NCI-H1417 treated with DMSO at 0.1 percent for 48 hours (cell line): ENCODE results near the gene RAF1.
"Not testable (repeated sequence)": the region's sequence is repeated elsewhere in the genome, so short reads cannot be mapped to it uniquely, and the experiment has no call there.

ENCODE experiments used
- DNase-seq: peaks from one replicate; lab custom pipeline; 2025; lab: John Stamatoyannopoulos, UW

Gene RAF1

DNA sequence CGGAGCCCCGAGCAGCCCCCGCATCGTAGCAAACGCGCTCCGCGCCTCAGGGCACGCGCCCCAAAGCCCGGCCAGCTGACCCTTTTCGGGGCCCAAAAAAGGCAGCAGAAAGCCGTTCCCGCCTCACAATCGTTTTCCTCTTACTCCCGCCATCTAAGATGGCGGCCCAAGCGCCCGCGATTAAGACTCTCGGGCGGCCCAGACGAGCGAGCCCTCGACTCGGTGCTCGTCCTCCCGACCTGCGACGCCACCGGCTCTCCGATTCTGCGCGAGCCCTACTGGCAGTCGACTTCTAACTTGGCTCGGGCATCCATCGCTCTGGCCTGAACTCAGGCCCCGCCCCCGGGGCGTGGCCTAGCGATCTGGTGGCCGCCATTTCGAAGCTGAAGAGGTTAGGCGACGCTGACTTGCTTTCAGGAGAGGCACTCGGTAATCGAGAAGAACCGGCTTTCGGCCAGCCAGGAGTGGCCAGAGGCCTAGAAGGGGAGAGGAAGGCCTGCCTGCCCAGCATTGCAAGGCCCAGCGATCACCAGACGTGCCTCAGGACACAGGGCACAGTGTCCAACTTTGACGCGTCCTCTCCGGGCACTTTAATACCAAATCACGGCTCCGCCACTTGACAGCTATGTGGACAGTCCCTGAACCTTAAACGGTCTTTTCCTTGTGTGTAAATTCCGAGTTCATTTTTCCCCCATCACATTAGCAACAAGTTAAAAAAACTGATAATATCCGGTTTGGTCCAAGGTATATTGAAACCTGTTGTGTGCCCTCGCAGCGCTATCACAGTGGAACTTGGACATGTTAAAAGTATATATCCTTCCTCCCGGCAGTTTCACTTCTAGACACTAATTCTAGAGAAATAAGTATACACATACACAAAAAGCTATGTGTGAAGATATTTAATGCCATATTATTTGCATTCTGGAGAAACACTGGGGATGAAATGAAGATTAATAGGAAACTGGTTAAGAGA is at the start of gene RAF1:
Gene RAF1 (minus strand): TSS at position 182 of the 973 bp plus-strand sequence. CDS start 45,396 bp downstream, outside the sequence.
- peak; percentile 78 for DNase-seq

DNA sequence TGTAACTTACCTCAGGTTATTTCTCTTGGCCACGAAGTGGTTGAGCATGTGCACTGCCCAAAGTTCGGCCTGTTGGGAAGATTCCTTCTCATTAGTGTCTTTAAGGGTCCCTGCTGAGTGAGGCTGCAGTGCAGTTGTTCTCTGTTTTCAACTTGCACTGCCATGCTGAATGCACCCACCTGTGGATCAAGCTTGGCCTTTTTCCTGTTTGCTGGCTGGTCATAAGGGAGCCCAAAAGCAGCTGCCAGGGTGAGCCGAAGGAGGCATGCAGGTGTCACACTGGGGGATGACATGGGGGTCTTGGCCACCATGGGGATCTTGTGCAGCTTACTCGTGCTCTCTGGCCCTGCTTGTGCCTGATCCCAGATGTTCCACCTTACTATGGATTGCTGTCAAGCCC is 46.1 kb upstream of the RAF1 start:
- no peak for DNase-seq

DNA sequence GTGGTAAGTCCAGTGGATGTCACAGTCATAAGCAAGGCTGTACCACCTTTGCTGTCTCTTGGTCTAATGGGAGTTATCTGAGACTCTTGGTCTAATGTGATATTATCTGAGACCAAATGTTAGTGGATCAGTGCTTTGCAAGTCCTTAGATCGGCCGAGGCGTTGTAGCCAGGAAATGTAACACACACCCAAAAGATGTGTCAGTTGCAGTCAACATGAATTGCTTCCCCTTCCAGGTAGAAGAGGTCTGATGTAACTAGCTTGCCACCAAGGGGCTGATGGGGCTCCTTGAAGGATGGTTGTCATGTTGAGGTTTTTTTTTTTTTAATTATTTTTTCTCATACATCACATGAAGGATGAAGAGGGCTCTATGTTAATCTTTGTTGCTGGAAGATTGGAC is 45.4 kb upstream of the RAF1 start:
- no peak for DNase-seq

DNA sequence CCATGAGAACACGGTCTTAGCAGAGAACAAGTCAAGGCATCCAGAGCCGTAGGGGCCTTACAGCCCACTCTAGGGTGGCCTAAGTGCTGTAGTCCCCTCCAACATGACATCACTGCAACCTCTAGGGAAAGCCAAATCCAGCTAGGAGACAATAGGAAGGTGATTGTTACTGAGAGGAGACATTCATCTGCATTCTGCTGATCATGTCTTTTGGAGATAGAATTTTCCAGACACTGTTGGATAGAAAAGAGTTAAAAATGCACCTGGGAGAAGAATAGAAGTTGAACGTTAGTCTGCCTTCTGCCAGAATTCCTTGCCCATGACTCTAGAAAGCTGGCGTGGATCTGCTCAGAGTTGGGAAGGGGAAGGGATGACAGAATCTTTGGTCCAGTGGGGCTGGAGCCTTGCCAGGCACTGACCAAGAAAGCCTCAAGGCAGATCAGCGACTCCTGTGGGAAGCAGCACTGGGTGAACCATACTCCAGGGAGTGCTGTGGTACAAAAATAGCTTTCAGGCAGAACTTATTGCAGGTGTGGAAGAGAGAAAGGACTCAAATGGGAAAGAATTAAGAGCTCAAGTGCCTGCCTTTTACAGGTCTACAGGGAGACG is 44.8 kb upstream of the RAF1 start:
- DNase-seq, result no peak

DNA sequence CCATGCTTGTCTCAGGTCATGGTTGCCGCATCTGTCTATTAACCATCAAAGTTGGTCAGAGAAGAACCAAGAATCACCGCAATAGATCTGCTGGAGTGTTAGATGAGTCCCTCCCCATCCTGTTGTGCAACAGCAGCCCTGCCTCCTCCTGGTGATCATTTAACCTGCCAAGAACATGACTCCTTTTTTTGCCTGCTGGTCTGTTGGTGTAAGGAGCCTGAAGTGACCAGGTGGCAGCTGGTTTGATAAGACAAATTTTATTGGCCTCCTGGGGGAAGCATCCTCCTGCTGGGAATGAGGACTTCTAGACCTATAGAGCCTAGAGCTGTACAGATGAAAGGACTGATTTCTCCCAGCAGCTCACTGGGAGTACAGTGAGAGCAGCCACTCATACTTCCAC is 43.5 kb upstream of the RAF1 start:
- no peak for DNase-seq

DNA sequence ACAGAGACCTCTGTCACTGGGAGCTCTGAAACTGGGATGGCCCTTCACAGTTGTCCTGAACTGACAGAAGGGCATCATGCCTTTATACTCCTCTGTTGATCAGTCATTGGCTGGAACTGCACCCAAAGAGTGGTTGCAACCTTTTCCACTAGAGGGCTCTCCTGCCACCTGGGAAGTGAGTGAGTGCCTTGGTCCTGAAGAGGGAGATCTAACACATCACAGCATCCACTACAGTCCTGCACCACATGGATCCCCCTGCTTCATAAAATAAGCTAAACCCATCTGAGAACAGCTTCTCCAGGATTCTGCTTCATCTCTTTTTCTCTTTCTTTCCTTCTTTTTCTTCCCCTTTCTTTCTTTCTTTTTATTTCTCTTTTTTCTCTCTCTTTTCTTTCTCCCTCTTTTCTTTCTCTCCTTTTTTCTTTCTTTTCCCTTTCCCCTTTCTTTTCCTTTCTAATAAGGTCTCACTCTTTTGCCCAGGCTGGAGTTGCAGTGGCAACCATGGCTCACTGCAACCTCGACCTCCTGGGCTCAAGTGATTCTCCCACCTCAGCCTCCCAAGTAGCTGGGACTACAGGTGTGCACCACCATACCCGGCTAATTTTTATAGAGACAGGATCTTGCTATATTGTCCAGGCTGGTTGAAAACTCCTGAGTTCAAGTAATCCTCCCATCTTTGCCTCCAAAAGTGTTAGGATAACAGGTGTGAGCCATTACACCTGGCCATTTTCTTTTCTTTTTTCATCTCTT is 42.8 kb upstream of the RAF1 start:
- no peak for DNase-seq

DNA sequence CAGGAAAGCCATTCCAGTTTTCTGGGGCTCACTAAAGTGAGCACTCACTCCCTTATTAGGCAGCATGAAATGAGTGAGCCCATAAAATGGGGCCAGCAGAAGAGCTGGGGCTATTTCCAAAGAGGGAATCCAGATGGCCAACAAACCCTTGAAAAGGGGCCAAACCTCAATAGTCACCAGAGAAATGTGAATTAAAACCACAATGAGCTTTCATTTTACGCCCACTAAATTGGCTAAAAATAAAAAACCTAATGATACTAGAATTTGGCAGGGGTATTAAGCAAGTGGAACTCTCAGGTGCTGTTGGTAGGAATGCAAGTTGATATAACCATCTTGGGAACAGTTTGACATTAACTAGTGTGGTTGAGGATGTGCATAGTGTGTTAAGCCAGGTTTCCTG is 42.1 kb upstream of the RAF1 start:
- DNase-seq, result no peak

DNA sequence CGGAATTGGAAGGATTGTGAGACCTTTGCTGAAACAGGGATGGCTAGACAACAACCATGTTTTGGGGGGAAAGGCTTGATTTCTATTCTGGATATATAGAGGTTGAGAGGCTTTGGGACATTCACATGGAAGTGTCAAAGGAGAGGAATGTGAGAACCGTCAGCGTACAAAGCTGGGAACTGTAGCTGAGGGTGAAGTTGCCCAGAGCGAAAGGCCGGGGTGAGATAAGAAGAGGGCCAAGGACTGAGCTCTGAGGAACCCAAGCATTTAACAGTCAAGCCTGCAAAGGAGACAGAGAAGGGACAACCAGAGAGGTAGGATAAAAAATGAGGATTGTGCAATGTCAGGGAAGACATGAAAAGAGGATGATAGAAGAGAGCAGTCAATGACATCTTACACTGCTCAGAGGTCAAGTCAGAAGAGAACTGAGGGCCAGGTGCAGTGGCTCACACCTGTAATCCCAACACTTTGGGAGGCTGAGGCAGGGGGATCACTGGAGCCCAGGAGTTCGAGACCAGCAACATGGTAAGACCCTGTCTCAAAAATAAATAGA is 41.5 kb upstream of the RAF1 start:
- no peak for DNase-seq

DNA sequence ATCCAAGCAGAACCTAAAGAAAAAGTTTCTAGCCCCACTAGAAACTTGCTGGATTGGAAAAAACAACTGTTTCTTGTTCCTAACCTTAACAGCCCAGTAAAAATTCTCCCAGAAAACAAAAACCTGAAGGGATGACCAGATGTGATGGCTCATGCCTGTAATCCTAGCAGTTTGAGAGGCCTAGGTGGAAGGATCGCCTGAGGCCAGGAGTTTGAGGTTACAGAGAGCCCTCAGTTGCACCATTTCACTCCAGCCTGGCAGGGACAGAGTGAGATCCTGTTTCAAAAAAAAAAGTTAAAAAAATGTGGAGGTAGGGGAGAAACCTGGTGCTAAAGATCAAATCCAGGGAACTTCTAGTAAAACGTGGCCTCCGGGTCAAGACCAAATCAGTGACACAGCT is 38.6 kb upstream of the RAF1 start:
- DNase-seq, result no peak

DNA sequence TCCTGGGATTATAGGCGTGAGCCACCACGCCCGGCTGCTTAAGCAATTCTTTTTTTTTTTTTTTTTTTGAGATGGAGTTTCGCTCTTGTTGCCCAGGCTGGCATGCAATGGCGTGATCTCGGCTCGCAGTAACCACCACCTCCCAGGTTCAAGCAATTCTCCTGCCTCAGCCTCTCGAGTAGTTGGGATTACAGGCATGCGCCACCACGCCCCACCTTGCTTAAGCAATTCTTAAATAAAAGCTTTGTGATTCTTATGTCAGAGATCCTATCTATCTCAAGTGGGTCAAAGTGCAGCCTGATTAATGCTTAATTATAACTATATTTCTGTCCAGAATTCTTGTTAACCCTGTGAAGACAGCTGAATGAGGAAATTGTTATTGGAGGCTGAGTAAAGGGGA is 37.7 kb upstream of the RAF1 start:
- not testable (repeated sequence) for DNase-seq

DNA sequence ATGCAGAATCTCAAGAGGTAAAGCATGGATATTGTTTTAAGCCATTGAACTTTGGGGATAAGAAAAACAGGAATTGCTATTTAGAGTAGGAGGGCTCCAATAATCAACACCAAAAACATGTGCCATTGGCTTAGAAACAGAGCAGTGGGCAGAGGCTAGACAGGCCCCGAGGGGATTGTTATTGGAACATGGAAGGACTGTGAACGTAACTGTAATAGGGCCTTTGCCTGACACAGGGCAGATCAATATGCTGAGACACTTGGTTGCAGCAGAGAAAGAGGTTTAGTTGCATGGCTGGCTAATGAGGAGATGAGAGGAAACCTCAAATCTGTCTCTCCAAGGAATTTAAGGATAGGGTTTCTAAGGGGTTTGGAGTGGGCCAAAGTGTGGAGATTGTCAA is 36.9 kb upstream of the RAF1 start:
- no peak for DNase-seq

DNA sequence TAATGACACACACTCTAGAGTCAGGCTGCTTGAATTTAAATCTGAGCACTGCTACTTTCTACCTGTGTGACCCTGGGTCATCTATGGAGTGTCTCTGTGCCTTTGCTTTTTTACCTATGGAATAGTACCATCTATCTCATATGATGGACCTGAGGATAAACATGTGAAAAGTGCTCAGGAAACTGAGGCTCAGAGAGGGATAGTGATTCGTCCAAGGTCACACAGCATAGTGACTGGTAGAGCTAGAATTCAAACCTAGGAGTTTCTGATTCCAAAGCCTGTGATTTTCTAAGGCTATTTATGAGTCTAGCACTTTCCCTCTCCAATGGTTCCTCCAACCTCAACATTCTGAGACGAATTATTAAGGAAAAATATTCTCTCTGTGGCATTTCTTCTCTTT is 32.0 kb upstream of the RAF1 start:
- no peak for DNase-seq

DNA sequence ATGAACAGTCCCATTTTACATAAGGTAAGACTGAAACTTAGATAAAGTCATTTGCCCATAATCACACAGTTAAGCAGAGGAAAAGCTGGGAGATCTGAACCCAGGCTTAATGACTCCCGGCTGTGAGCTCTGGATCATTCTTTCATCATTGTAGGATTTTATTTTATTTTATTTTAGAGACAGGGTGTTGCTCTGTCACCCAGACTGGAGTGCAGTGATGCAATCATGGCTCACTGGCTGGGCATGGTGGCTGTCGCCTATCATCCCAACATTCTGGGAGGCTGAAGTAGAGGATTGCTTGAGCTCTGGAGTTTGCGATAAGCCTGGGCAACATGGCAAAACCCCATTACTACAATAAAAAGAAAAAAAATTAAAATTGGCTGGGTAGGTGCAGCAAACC is 31.2 kb upstream of the RAF1 start:
- DNase-seq, result no peak

DNA sequence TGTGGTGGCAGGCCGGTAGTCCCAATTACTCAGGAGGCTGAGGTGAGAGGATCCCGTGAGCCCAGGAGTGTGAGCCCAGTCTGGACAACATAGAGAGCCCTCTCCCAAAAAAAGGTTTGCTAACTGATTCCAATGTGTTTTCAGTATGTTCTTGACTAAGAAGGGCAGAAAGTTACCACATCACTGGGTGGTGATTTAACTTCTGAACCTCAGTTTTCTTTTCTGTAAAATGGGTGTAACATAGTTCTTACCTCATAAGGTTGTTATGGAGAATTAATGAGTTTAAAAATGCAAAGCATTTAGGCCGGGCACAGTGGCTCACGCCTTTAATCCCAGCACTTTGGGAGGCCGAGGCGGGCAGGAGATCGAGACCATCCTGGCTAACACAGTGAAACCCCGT is 28.5 kb upstream of the RAF1 start:
- DNase-seq, result no peak

DNA sequence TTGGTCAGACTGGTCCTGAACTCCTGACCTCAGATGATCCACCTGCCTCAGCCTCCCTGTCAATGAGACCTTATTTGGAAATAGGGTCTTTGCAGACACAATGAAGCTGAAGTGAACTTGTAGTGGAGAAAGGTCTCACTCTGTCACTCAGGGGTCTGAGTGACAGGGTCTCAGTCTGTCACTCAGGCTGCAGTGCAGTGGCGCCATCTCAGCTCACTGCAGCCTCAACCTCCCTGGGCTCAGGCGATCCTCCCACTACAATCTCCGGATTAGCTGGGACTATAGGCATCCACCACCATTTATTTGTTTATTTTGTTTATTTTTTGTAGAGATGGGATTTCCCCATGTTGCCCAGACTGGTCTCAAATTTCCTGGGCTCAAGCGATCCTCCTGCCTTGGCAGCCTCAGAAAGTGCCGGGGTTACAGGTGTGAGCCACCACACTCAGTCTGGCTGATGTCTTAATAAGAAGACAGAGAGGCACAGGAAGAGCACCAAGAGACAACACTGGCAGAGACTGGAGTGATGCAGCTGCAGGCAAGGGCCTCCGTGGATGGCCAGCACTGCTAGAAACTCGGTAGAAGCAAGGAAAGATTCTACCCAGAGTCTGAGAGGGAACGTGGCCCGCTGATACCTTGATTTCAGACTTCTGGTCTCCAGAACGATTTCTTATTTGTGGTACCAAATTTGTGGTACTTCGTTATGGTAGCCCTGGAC is 26.2 kb upstream of the RAF1 start:
- no peak for DNase-seq

DNA sequence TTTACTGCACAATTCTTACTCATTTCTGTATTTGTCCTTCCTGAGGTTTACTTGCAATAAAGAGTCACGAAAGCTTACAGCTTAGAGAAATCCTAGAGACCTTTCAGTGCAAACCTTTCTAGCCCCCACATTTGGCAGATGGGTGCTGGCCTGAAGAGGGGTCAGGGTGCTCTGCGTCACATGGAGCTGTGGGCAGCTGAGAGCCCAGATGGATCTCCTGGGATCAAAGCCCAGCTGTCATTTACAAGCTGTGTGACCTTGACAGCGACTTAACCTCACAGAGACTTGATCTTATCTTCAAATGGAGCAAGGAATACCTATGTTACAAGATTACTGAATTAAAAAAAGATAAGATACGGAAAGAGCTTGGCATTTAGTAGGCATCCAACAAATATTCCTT is 24.0 kb upstream of the RAF1 start:
- DNase-seq, result no peak

DNA sequence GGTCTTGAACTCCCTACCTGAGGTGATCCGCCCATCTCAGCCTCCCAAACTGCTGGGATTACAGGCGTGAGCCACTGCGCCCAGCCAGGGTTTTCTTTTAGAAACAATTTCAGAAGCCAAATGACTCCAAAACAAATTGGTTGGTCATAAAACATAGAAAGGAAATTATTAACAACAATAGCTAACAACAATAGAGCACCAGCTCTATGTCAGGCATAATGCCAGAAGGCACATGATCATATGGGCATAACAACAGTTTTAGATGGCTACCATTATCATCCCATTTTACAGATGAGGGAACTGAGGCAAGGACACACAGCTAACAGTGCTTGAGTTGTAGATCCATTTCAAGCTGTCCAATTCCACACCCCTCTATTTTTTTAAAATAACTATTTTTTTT is 22.2 kb upstream of the RAF1 start:
- DNase-seq, result no peak

DNA sequence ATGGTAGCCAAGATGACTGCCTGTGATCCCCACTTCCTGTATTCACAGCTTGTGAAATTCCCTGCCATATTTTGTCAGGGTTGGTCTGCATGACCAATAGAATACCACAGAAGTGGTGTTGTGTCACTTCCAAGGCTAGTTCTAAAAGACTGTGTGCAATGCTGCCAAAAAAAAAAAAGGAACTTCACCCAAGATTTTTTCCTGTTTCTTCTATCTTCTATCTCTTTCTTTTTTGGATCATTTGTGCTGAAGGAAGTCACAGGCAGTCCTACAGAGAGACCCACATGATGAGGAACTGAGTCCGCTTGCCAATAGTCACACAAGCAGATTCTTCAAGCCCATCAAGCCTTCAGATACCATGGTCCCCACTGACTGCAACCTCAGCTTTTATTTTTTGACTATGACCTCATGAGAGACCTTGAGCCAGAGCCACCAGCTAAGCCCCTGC is 18.1 kb upstream of the RAF1 start:
- DNase-seq, result no peak

DNA sequence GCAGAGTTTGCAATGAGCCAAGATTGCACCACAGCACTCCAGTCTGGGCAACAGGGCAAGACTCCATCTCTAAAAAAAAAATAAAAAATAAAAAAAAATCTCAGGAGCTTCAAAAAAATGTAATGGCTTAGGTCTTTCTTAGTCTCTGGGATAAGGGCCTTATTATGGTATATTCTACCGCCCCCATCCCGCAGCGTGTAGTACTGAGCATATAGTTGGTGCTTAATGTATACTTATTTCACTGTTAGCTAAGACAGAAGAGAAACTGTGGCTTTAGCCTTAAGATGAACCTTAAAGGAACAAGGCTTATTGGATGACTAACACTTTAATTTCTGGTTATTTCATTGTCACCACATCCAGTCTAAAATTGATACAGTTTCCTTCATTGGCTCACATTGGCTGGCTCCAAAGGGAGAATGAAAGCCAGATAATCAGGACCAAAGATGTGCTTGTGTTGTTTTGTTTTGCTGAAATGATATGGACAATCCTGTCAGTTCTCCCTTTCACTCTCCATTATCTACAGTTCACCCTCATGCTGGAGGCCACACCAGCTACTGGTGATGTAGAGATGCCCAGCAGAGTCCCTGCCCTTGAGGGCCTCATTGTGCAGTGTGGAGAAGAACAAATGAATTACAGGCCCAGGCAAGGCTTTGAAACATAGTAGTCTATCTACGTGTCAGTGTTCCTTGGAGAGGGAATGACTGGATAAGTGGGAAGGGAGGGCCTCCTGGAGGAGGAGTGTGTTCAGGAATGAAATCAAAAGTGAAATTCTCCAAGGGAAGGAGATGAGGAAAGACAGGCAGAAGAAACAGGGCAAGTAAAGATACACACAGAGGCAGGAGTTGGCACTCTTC is 17.4 kb upstream of the RAF1 start:
- DNase-seq, result no peak

DNA sequence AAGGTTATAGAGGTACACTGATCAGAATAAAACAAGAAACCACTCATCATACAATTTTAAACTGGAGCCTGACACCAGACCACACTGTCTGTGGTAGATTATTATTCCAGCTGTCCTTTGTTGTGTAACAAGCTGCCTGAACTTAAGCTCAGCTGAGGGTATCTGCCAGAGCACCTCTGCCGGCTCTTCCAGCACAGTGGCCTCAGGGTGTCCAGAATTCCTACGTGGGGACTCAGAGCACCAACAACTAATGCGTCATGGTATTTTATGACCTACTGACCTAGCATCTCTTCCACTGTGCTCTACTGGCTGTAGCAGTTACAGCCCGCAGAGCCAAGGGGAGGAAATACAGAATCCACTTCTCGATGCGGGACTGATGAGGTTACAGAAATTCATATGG is 15.6 kb upstream of the RAF1 start:
- no peak for DNase-seq

DNA sequence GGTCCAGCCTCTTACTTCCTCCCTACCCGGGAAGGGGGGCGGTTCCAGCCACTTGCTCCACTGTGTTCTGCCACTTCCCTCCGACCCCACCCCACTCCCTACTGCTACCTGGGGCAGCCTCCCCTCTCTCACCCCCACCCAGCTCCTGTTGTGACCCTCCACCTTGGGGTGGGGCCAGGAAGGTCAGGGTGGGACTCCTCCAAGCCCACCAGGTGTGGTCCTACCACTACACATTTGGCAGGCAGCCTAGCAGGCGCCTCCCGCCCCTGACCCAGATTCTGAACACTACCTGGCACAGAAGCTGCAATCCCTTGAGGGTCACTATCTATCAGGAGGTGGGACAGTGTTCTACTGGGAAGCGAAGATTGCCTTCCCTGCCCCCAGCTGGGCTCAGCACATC is 13.7 kb upstream of the RAF1 start:
- DNase-seq, result no peak
